Effector memory CD4-positive, alpha-beta T cell (primary cell): ENCODE measurements around the gene ARF3.

Source experiments
- DNase-seq, 3 donors: peaks; one replicate each; pipeline ENCODE4 v3.0.0-alpha.2; 2020
- H3K27ac ChIP-seq: 2 replicates; pipeline ENCODE4 v1.7.0; 2013; ENCODE audit warnings: mild to moderate bottlenecking, low read length, moderate library complexity; ENCODE audit not compliant: insufficient read depth, poor library complexity, severe bottlenecking
- H3K27me3 ChIP-seq: replicated peaks from 2 replicates; pipeline ENCODE4 v1.7.0; 2013; ENCODE audit warnings: mild to moderate bottlenecking, low read length; ENCODE audit not compliant: insufficient read depth, control insufficient read depth, poor library complexity, severe bottlenecking
- H3K36me3 ChIP-seq: 2 replicates; pipeline ENCODE4 v1.7.0; 2013; ENCODE audit warnings: mild to moderate bottlenecking, low read length, moderate library complexity; ENCODE audit not compliant: control insufficient read depth, insufficient read depth
- H3K4me1 ChIP-seq: 2 replicates; pipeline ENCODE4 v1.7.0; 2013; ENCODE audit warnings: low read length, mild to moderate bottlenecking; ENCODE audit not compliant: control insufficient read depth, insufficient read depth, poor library complexity, severe bottlenecking
- H3K4me3 ChIP-seq: 2 replicates; pipeline ENCODE4 v1.7.0; 2013; ENCODE audit warnings: low read length, low read depth, mild to moderate bottlenecking; ENCODE audit not compliant: insufficient read depth, poor library complexity, severe bottlenecking
- H3K9me3 ChIP-seq: 2 replicates; pipeline ENCODE4 v1.7.0; 2013; ENCODE audit warnings: mild to moderate bottlenecking, low read length, moderate library complexity; ENCODE audit not compliant: control insufficient read depth

ARF3 gene

GRCh38 chr12:48946943-48947342 lies 10.3 kb downstream of the ARF3 start:
- Histone ChIP-seq H3K36me3 (peaks cover under 1% of the 10 kb centered on the region), H3K4me3 (no peak overlapping the region), H3K9me3 (no peaks in the 10 kb centered on the region), H3K27ac (no peak overlapping the region), H3K27me3 (no peaks in the 10 kb centered on the region), H3K4me1 (no peaks in the 10 kb centered on the region)
- DNase-seq = no peak

GRCh38 chr12:48946205-48946604 lies 11.1 kb downstream of the ARF3 start:
- H3K36me3 ChIP-seq = no peaks in the 10 kb centered on the region
- no peaks in the 10 kb centered on the region for H3K4me1 ChIP-seq
- no peak overlapping the region for H3K27ac ChIP-seq
- no peak for DNase-seq
- no peak overlapping the region for H3K4me3 ChIP-seq
- H3K27me3 ChIP-seq = no peaks in the 10 kb centered on the region
- H3K9me3 ChIP-seq = no peaks in the 10 kb centered on the region

GRCh38 chr12:48943221-48943620 lies 14.1 kb downstream of the ARF3 start:
- no peaks in the 10 kb centered on the region for H3K27me3 ChIP-seq
- no peak overlapping the region for H3K4me3 ChIP-seq
- DNase-seq = no peak
- H3K4me1 ChIP-seq = no peaks in the 10 kb centered on the region
- H3K27ac ChIP-seq = no peak overlapping the region
- H3K36me3 ChIP-seq = peaks cover 20% of the 10 kb centered on the region
- no peaks in the 10 kb centered on the region for H3K9me3 ChIP-seq

- Histone ChIP-seq H3K27me3 (no peaks in the 10 kb centered on the region), H3K27ac (no peak overlapping the region), H3K9me3 (no peaks in the 10 kb centered on the region), H3K4me1 (peaks cover 5% of the 10 kb centered on the region), H3K36me3 (peaks cover 26% of the 10 kb centered on the region), H3K4me3 (no peak overlapping the region)
- no peak for DNase-seq
Measured at GRCh38 chr12:48940181-48940580, 17.1 kb downstream of the ARF3 start.

GRCh38 chr12:48938805-48939204 lies 18.5 kb downstream of the ARF3 start:
- H3K9me3 ChIP-seq = no peaks in the 10 kb centered on the region
- no peaks in the 10 kb centered on the region for H3K27me3 ChIP-seq
- H3K36me3 ChIP-seq = peaks cover 26% of the 10 kb centered on the region
- H3K27ac ChIP-seq = no peak overlapping the region
- H3K4me3 ChIP-seq = no peak overlapping the region
- peaks cover 18% of the 10 kb centered on the region for H3K4me1 ChIP-seq
- no peak for DNase-seq

GRCh38 chr12:48937170-48937569 lies 20.1 kb downstream of the ARF3 start:
- no peak overlapping the region for H3K27ac ChIP-seq
- H3K4me1 ChIP-seq = peaks cover 28% of the 10 kb centered on the region
- H3K4me3 ChIP-seq = no peak overlapping the region
- no peaks in the 10 kb centered on the region for H3K9me3 ChIP-seq
- H3K36me3 ChIP-seq = peaks cover 26% of the 10 kb centered on the region
- no peaks in the 10 kb centered on the region for H3K27me3 ChIP-seq
- DNase-seq = no peak

GRCh38 chr12:48936379-48936979 lies 20.8 kb downstream of the ARF3 start:
- peaks cover 26% of the 10 kb centered on the region for H3K36me3 ChIP-seq

GRCh38 chr12:48934312-48934706 lies 23.0 kb downstream of the ARF3 start:
- Histone ChIP-seq H3K36me3 (peaks cover 12% of the 10 kb centered on the region), H3K27ac (peak overlapping the region; percentile 81)

More at GRCh38 chr12:48936379-48936979, 20.8 kb downstream of the ARF3 start:
- Histone ChIP-seq H3K9me3 (no peaks in the 10 kb centered on the region), H3K4me1 (peaks cover 28% of the 10 kb centered on the region), H3K27me3 (no peaks in the 10 kb centered on the region), H3K4me3 (no peak overlapping the region), H3K27ac (no peak overlapping the region)
- DNase-seq = peak; percentile 60 to 77 (median 70)

GRCh38 chr12:48933664-48934311 lies 23.5 kb downstream of the ARF3 start:
- Histone ChIP-seq H3K4me3 (no peak overlapping the region), H3K27me3 (no peaks in the 10 kb centered on the region), H3K27ac (peak overlapping the region; percentile 81), H3K4me1 (peaks cover 28% of the 10 kb centered on the region), H3K9me3 (no peaks in the 10 kb centered on the region), H3K36me3 (peaks cover 7% of the 10 kb centered on the region)
- DNase-seq = peak; percentile 32 to 41 (median 38)

More at GRCh38 chr12:48934312-48934706, 23.0 kb downstream of the ARF3 start:
- Histone ChIP-seq H3K4me1 (peaks cover 28% of the 10 kb centered on the region), H3K27me3 (no peaks in the 10 kb centered on the region), H3K9me3 (no peaks in the 10 kb centered on the region), H3K4me3 (no peak overlapping the region)
- DNase-seq = no peak

GRCh38 chr12:48932878-48933277 lies 24.4 kb downstream of the ARF3 start:
- DNase-seq = peak in 1 of 3 donors; percentile 14
- Histone ChIP-seq H3K4me3 (no peak overlapping the region), H3K4me1 (peaks cover 28% of the 10 kb centered on the region), H3K9me3 (no peaks in the 10 kb centered on the region), H3K36me3 (peaks cover 7% of the 10 kb centered on the region), H3K27me3 (no peaks in the 10 kb centered on the region), H3K27ac (peak overlapping the region; percentile 81)
